Measurements from ENCODE around the gene MRPS22. TPM values are rescaled to one million over a fixed set of nuclear protein-coding genes. Genes with fewer than 3 reads are reported as not detected.

Gene MRPS22
- total RNA-seq, 2 experiments from 2014 or later: 39.6 to 42.6 TPM

DNA sequence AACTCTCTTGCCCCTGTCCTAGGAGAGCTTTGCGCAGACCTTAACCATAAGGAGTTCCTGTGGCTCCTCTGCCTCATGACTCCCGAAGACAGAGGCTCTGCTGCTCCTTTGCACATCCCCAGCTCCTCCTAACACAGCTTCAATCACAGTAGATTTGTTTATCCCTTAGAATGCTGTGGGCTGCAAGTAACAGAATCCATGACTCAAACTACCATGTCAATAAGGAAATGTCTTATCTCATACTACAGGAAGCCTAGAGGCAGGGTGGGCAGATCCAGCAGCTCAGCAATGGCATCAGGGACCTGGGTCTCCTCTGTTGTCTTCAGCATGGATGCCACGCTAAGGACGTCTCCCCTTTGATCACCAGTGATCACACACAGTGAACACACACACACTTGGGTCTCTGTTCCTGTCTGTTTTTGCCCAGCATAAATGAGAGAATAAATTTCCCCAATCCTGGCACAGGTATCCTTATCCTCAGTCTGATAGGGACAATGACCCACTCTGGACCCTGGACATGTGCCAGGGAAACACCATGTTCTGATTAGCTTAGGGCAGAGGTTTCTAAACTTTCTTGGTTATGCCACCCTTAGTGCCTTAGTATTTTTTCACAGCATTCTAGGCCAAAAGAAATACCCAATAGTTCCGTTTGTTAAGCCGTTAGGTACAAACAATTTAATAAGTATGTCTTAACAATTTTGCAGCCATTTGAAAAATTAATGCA is 46.1 kb upstream of the MRPS22 start:
- H3K4me1 ChIP-seq (ENCODE audit: insufficient read depth, low read length): no peaks in the 10 kb centered on the region
- ATAC-seq (ENCODE audit: poor library complexity) (no peak), DNase-seq (no peak)
- no peaks in the 10 kb centered on the region for H3K4me1 Mint-ChIP-seq (ENCODE audit: low read depth)
- H3K36me3 ChIP-seq (ENCODE audit: insufficient read depth, low read length): no peaks in the 10 kb centered on the region
- no peaks in the 10 kb centered on the region for H3K36me3 Mint-ChIP-seq (ENCODE audit: low read depth)
- H3K4me3 ChIP-seq (ENCODE audit: low read length): no peak overlapping the region
- no peak for TF ChIP-seq CTCF (IDR thresholded peaks at IDR 0.05)
- H3K27me3 ChIP-seq (ENCODE audit: control insufficient read depth in 1 of 2, insufficient read depth in 2 of 2, low read length in 2 of 2): no peaks in the 10 kb centered on the region
- CTCF ChIA-PET: no interaction called here
- no peaks in the 10 kb centered on the region for H3K9me3 ChIP-seq (ENCODE audit: control insufficient read depth in 1 of 2, insufficient read depth in 1 of 2, low read length in 2 of 2)
- H3K27me3 Mint-ChIP-seq: peaks cover 4% of the 10 kb centered on the region
- no peak overlapping the region for H3K27ac Mint-ChIP-seq
- no peaks in the 10 kb centered on the region for H3K9me3 Mint-ChIP-seq
- no peak overlapping the region for H3K4me3 Mint-ChIP-seq
- H3K27ac ChIP-seq (ENCODE audit: low read depth in 1 of 2, low read length in 2 of 2): no peak overlapping the region
- intact Hi-C loops (cut with DNase I, micrococcal nuclease): no loop called here
- POLR2A ChIA-PET: no interaction called here

DNA sequence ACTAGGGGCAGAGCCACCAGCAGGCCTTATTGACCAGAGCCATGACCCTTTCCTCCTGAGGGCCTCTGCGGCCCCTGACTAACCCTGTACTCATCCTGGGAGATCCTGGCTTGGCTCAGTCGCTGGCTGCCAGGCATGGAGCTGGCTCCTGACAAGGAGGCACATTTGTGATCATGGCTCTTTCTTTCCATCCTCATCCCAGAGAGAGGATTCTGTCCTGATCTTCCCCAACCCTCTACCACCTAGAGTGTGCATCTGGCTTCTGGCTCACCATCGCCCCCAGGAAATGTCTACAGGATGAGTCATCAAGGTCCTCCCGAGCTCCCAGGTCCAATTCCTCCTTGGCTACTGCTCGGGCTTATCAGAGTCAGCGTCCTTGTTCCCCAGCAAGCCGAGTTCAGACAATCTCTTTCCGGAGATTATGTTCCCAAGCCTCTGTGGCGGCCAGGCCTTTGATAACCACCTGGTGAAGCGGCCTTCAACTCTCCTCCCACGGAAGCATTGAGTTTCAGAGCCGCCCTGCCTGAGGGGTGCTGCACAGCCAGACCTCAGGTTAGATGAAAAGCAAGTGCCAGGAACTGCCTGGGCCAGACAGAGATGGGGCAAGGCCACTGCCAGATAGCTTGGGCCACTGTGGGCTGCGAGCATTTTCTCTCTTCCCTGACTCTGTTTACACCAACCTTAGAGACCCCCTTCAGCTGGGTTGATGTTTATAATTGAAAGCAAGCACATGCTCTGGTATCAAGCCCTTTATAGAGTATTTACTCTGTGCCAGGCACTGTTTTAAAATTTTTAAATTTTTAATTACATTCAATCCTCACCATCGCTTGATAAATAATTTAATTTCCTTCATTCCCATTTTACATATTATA is 44.3 kb upstream of the MRPS22 start:
- Mint-ChIP-seq H3K9me3 (no peaks in the 10 kb centered on the region), H3K36me3 (ENCODE audit: low read depth) (no peaks in the 10 kb centered on the region)
- POLR2A ChIA-PET: no interaction called here

DNA sequence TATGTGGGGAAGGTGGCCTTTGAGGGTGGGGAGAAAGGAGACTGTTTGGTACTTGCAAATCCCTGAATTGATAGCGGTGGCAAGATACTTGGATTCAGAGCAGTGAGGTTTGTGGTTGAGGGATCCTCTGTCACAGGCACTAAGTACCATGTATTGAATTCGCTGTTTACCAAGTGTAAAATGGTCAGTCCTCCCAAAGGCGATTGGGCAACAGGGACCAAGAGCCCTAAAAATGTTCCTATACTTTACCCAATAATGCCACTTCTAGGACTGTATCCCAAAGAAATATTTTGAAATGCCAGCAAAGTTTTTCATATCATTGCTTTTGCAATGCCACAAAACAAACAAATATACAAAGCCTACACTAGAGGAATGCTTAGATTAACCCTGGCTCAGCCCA is 43.4 kb upstream of the MRPS22 start:
- no peaks in the 10 kb centered on the region for H3K4me1 Mint-ChIP-seq (ENCODE audit: low read depth)
- POLR2A ChIA-PET: no interaction called here
- TF ChIP-seq CTCF (IDR thresholded peaks at IDR 0.05): no peak
- H3K36me3 Mint-ChIP-seq (ENCODE audit: low read depth): no peaks in the 10 kb centered on the region
- Histone ChIP-seq H3K4me3 (ENCODE audit: low read length) (no peak overlapping the region), H3K27ac (ENCODE audit: low read depth in 1 of 2, low read length in 2 of 2) (no peak overlapping the region), H3K36me3 (ENCODE audit: insufficient read depth, low read length) (no peaks in the 10 kb centered on the region), H3K4me1 (ENCODE audit: insufficient read depth, low read length) (no peaks in the 10 kb centered on the region), H3K9me3 (ENCODE audit: control insufficient read depth in 1 of 2, insufficient read depth in 1 of 2, low read length in 2 of 2) (no peaks in the 10 kb centered on the region), H3K27me3 (ENCODE audit: control insufficient read depth in 1 of 2, insufficient read depth in 2 of 2, low read length in 2 of 2) (no peaks in the 10 kb centered on the region)
- no peak overlapping the region for H3K4me3 Mint-ChIP-seq
- H3K27ac Mint-ChIP-seq: no peak overlapping the region
- DNase-seq: no peak
- H3K9me3 Mint-ChIP-seq: no peaks in the 10 kb centered on the region
- intact Hi-C loops (cut with DNase I, micrococcal nuclease): no loop called here
- CTCF ChIA-PET: no interaction called here
- no peak for ATAC-seq (ENCODE audit: poor library complexity)
- peaks cover 4% of the 10 kb centered on the region for H3K27me3 Mint-ChIP-seq

More for the DNA sequence above, 44.3 kb upstream of the MRPS22 start:
- CTCF ChIA-PET: no interaction called here
- H3K4me1 ChIP-seq (ENCODE audit: insufficient read depth, low read length): no peaks in the 10 kb centered on the region
- intact Hi-C loops (cut with DNase I, micrococcal nuclease): no loop called here
- no peaks in the 10 kb centered on the region for H3K9me3 ChIP-seq (ENCODE audit: control insufficient read depth in 1 of 2, insufficient read depth in 1 of 2, low read length in 2 of 2)
- H3K27ac ChIP-seq (ENCODE audit: low read depth in 1 of 2, low read length in 2 of 2): no peak overlapping the region
- H3K36me3 ChIP-seq (ENCODE audit: insufficient read depth, low read length): no peaks in the 10 kb centered on the region
- TF ChIP-seq CTCF (IDR thresholded peaks at IDR 0.05): no peak
- DNase-seq: no peak
- no peak for ATAC-seq (ENCODE audit: poor library complexity)
- H3K27me3 ChIP-seq (ENCODE audit: control insufficient read depth in 1 of 2, insufficient read depth in 2 of 2, low read length in 2 of 2): no peaks in the 10 kb centered on the region
- Mint-ChIP-seq H3K27ac (no peak overlapping the region), H3K4me3 (no peak overlapping the region), H3K27me3 (peaks cover 4% of the 10 kb centered on the region), H3K4me1 (ENCODE audit: low read depth) (no peaks in the 10 kb centered on the region)
- H3K4me3 ChIP-seq (ENCODE audit: low read length): no peak overlapping the region

Data from CD4-positive, alpha-beta T cell (primary cell).